ENCODE measurements around the gene ABLIM3. TPM values are rescaled to one million over a fixed set of nuclear protein-coding genes. Genes with fewer than 3 reads are reported as not detected.

The ABLIM3 gene
- total and polyA plus RNA-seq, 2 of the 13 experiments (the other 11 are each of a cell fraction or from before 2014, with no cell fraction given) = 0.53 to 6.3 TPM

- TF ChIP-seq KIAA2018 (CRISPR knock-in tag; IDR thresholded peaks at IDR 0.05; ENCODE audit: borderline replicate concordance) (no peak), STAG1 (CRISPR knock-in tag; IDR thresholded peaks at IDR 0.05) (no peak), FOXA3 (CRISPR knock-in tag; IDR thresholded peaks at IDR 0.05) (peak; percentile 90), PPARG (CRISPR knock-in tag; conservative IDR thresholded peaks at IDR 0.05) (peak; percentile 86), ZGPAT (CRISPR knock-in tag; IDR thresholded peaks at IDR 0.05) (peak; percentile 74; the same call in 1 of the 2 replicates), JUN (CRISPR knock-in tag; IDR thresholded peaks at IDR 0.05) (peak; percentile 97), RFXAP (CRISPR knock-in tag; IDR thresholded peaks at IDR 0.05; ENCODE audit: borderline replicate concordance) (no peak), ZNF30 (CRISPR knock-in tag; IDR thresholded peaks at IDR 0.05) (no peak), IKZF1 (IDR thresholded peaks at IDR 0.05) (no peak), NCOR1 (IDR thresholded peaks at IDR 0.05; ENCODE audit: borderline replicate concordance, low read length) (peak; percentile 71; the same call in 1 of the 2 replicates), GMEB1 (CRISPR knock-in tag; IDR thresholded peaks at IDR 0.05; ENCODE audit: borderline replicate concordance) (0 out of 2 replicates have a peak, but pooled peaks have one; percentile 23), ZNF770 (CRISPR knock-in tag; IDR thresholded peaks at IDR 0.05) (peak; percentile 34; the same call in 1 of the 2 replicates), TEAD3 (CRISPR knock-in tag; optimal IDR thresholded peaks at IDR 0.05; ENCODE audit: borderline replicate concordance) (peak; percentile 50), ZNF382 (CRISPR knock-in tag; IDR thresholded peaks at IDR 0.05; ENCODE audit: borderline replicate concordance) (no peak), NR1H2 (CRISPR knock-in tag; IDR thresholded peaks at IDR 0.05; ENCODE audit: borderline replicate concordance, low read depth) (no peak)
- TF ChIP-seq, protein P1, sequence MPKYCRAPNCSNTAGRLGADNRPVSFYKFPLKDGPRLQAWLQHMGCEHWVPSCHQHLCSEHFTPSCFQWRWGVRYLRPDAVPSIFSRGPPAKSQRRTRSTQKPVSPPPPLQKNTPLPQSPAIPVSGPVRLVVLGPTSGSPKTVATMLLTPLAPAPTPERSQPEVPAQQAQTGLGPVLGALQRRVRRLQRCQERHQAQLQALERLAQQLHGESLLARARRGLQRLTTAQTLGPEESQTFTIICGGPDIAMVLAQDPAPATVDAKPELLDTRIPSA (CRISPR knock-in tag; IDR thresholded peaks at IDR 0.05; ENCODE audit: borderline replicate concordance) = no peak
These were observed 11.0 kb downstream of the ABLIM3 start (continued) for GRCh38 chr5:149152317-149152746.
